SK-N-SH treated with all-trans-retinoic acid at 6 μM for 48 hours (cell line): ENCODE results near the gene PDILT.

ENCODE experiments used
- BACH2 ChIP-seq: fragments of 250-450 bp; sonication (Bioruptor Pico); IDR thresholded peaks from 2 replicates; pipeline ENCODE4 v1.9.0; 2021; ENCODE audit warnings: mild to moderate bottlenecking, borderline replicate concordance
- CREB5 ChIP-seq: fragments of 250-450 bp; sonication (Bioruptor Pico); IDR thresholded peaks from 2 replicates; pipeline ENCODE4 v1.5.1; 2020; ENCODE audit warnings: low read depth, mild to moderate bottlenecking, moderate library complexity
- CSDC2 ChIP-seq: fragments of 250-450 bp; sonication (Bioruptor Pico); IDR thresholded peaks from 2 replicates; pipeline ENCODE4 v1.5.0; 2020; ENCODE audit warnings: mild to moderate bottlenecking, moderate library complexity
- CSRNP3 ChIP-seq: fragments of 250-450 bp; sonication (Bioruptor Pico); IDR thresholded peaks from 2 replicates; pipeline ENCODE4 v1.5.1; 2021; ENCODE audit warnings: mild to moderate bottlenecking, moderate library complexity
- RARB ChIP-seq: fragments of 250-450 bp; sonication (Bioruptor Pico); IDR thresholded peaks from 2 replicates; pipeline ENCODE4 v1.8.0; 2021; ENCODE audit warnings: mild to moderate bottlenecking, moderate library complexity
- SNAI2 ChIP-seq: fragments of 250-450 bp; sonication (Bioruptor Pico); IDR thresholded peaks from 2 replicates; pipeline ENCODE4 v1.5.0; 2020; ENCODE audit warnings: mild to moderate bottlenecking, moderate library complexity
- ZFP30 ChIP-seq: fragments of 450-650 bp; formaldehyde crosslinking; IDR thresholded peaks from 2 replicates; pipeline ENCODE4 v1.5.0; 2022; ENCODE audit warnings: mild to moderate bottlenecking, moderate library complexity
- TF ChIP-seq, protein P1 (sequence below): fragments of 250-450 bp; sonication (Bioruptor Pico); IDR thresholded peaks from 2 replicates; pipeline ENCODE4 v1.8.0; 2020; ENCODE audit warnings: mild to moderate bottlenecking, moderate library complexity, borderline replicate concordance

DNA sequence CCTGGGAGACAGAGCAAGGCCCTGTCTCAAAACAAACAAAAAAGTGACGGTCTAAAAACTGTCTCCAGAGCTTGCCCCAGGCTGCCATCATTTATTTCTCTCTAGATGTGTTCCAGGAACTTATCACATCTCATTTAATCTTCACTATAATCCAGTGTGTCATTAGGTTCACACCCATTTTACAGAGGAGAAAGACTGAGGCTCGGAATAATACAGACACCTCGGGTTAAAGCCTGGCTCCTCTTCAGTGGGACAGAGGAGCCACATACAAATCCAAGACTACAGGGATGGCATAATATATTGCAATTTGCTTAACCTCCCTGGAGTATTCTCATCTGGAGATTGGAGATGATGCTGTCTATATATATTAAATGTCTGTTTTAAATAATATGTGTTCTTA is 5.9 kb downstream of the PDILT start:
- TF ChIP-seq BACH2 (CRISPR knock-in tag): no peak
- TF ChIP-seq, protein P1, sequence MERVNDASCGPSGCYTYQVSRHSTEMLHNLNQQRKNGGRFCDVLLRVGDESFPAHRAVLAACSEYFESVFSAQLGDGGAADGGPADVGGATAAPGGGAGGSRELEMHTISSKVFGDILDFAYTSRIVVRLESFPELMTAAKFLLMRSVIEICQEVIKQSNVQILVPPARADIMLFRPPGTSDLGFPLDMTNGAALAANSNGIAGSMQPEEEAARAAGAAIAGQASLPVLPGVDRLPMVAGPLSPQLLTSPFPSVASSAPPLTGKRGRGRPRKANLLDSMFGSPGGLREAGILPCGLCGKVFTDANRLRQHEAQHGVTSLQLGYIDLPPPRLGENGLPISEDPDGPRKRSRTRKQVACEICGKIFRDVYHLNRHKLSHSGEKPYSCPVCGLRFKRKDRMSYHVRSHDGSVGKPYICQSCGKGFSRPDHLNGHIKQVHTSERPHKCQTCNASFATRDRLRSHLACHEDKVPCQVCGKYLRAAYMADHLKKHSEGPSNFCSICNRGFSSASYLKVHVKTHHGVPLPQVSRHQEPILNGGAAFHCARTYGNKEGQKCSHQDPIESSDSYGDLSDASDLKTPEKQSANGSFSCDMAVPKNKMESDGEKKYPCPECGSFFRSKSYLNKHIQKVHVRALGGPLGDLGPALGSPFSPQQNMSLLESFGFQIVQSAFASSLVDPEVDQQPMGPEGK (CRISPR knock-in tag): no peak
- no peak for TF ChIP-seq CREB5 (CRISPR knock-in tag)
- TF ChIP-seq ZFP30 (CRISPR knock-in tag): no peak
- TF ChIP-seq SNAI2 (CRISPR knock-in tag): no peak
- no peak for TF ChIP-seq CSRNP3
- no peak for TF ChIP-seq RARB
- TF ChIP-seq CSDC2 (CRISPR knock-in tag): no peak
